K562 (cell line): ENCODE data around the gene TXNIP. TPM values are rescaled to one million over a fixed set of nuclear protein-coding genes. Genes with fewer than 3 reads are reported as not detected.

ENCODE experiments used
- ATAC-seq: fragments of 200-7000 bp; cut with Tn5 transposase; 3 replicates; pipeline ENCODE4 v1.9.1; 2020; ENCODE audit warnings: moderate library complexity
- BruUV-seq: library from RNA; stranded (reverse); fragments of 400-500 nt; replicated peaks from 2 replicates; lab custom pipeline; 2021; lab: Mats Ljungman, UMichigan
- CTCF ChIA-PET: fragments of 300-600 bp; formaldehyde crosslinking; extraction: SDS; loops from one replicate; lab custom pipeline; 2021; ENCODE audit warnings: low intra/inter-chr PET ratio; lab: Yijun Ruan, JAX
- POLR2A ChIA-PET: fragments of 300-600, 350-650 bp; sonication (Branson Sonifier 250); formaldehyde crosslinking; extraction: SDS; loops from one replicate; lab custom pipeline; 2021; ENCODE audit warnings: antibody characterized with exemption, inconsistent platforms; lab: Yijun Ruan, JAX
- DNase-seq, 4 experiments: peaks; one replicate each; pipeline versions ENCODE4 v3.0.0 to v3.0.0-alpha.2; 2011 to 2018; ENCODE audit warnings: low spot score in 3 of 4, mixed read lengths in 3 of 4; ENCODE audit errors: extremely low read depth in 1 of 4
- FAIRE-seq: peaks from 2 replicates; lab custom pipeline; 2011; peaks lifted over from hg19 to GRCh38; lab: Jason Lieb, UNC
- H2AFZ ChIP-seq: 2 replicates; pipeline ENCODE4 v1.6.0; 2011; ENCODE audit warnings: low read depth, low read length, control low read depth, inconsistent platforms
- H3K27ac ChIP-seq: fragments of 200-600 bp; 3 replicates; pipeline ENCODE4 v1.8.0; 2011; ENCODE audit warnings: low read depth, mild to moderate bottlenecking, control low read depth, inconsistent platforms, low read length, moderate library complexity, mixed read lengths; ENCODE audit errors: extremely low read depth
- H3K27me3 ChIP-seq, 2 experiments: fragments of 300-600 bp in 1 of 2; 2 replicates in 1 of 2; 3 replicates in 1 of 2; pipeline versions ENCODE4 v1.6.0 to v1.8.0; 2011; ENCODE audit warnings: inconsistent platforms in 2 of 2, low read length in 2 of 2, mild to moderate bottlenecking in 1 of 2, mixed read lengths in 1 of 2, moderate library complexity in 1 of 2; ENCODE audit not compliant: control insufficient read depth in 2 of 2, insufficient read depth in 2 of 2
- H3K36me3 ChIP-seq: fragments of 300-600 bp; 3 replicates; pipeline ENCODE4 v1.8.0; 2011; ENCODE audit warnings: mild to moderate bottlenecking, low read length, inconsistent platforms; ENCODE audit not compliant: control insufficient read depth, insufficient read depth
- H3K4me1 ChIP-seq, 2 experiments: fragments of 200-600 bp in 1 of 2; replicated peaks in 1 of 2; 2 replicates in 1 of 2; 3 replicates in 1 of 2; pipeline versions ENCODE4 v1.5.1 to v1.8.0; 2011; ENCODE audit warnings: inconsistent platforms in 2 of 2, low read length in 2 of 2, mild to moderate bottlenecking in 1 of 2, mixed read lengths in 1 of 2, moderate library complexity in 1 of 2; ENCODE audit not compliant: control insufficient read depth in 2 of 2, insufficient read depth in 2 of 2
- H3K4me2 ChIP-seq: 2 replicates; pipeline ENCODE4 v1.6.1; 2011; ENCODE audit warnings: low read length, control low read depth, inconsistent platforms, mixed read lengths; ENCODE audit not compliant: insufficient read depth
- H3K4me3 ChIP-seq: fragments of 200-600 bp; sonication (generic), shearing (Covaris generic); 2 replicates; pipeline ENCODE4 v1.5.1; 2016; ENCODE audit warnings: control low read depth, inconsistent platforms
- H3K79me2 ChIP-seq: fragments of 200-600 bp; 3 replicates; pipeline ENCODE4 v1.8.0; 2011; ENCODE audit warnings: low read length, inconsistent platforms; ENCODE audit not compliant: control insufficient read depth, insufficient read depth
- H3K9ac ChIP-seq, 2 experiments: 2 replicates each; pipeline versions ENCODE4 v1.6.0 to v1.6.1; 2011; ENCODE audit warnings: low read depth in 2 of 2, low read length in 2 of 2, control low read depth in 1 of 2, inconsistent platforms in 1 of 2, mild to moderate bottlenecking in 1 of 2, mixed read lengths in 1 of 2; ENCODE audit not compliant: insufficient read depth in 1 of 2
- H3K9me1 ChIP-seq: one replicate; pipeline ENCODE4 v1.6.0; 2011; ENCODE audit warnings: inconsistent platforms, mild to moderate bottlenecking, low read length, moderate library complexity; ENCODE audit not compliant: control insufficient read depth, insufficient read depth
- H3K9me3 ChIP-seq: replicated peaks from 2 replicates; pipeline ENCODE4 v1.5.1; 2011; ENCODE audit warnings: low read depth, low read length, inconsistent platforms; ENCODE audit not compliant: control insufficient read depth, insufficient read depth
- H4K20me1 ChIP-seq: replicated peaks from 2 replicates; pipeline ENCODE4 v1.6.1; 2011; ENCODE audit warnings: low read length, inconsistent platforms, mixed read lengths; ENCODE audit not compliant: control insufficient read depth, insufficient read depth
- E2F5 ChIP-seq: sonication (generic); formaldehyde crosslinking; IDR thresholded peaks from 2 replicates; pipeline ENCODE4 v1.8.0; 2022; ENCODE audit warnings: mild to moderate bottlenecking, missing genetic modification reagents
- HDAC6 ChIP-seq: IDR thresholded peaks from 2 replicates; pipeline ENCODE4 v1.6.1; 2012; ENCODE audit warnings: low read depth, mild to moderate bottlenecking, control low read depth, inconsistent platforms, low read length, moderate library complexity
- JUND ChIP-seq, 2 experiments: IDR thresholded peaks; 2 replicates in 1 of 2; 3 replicates in 1 of 2; pipeline ENCODE4 v1.6.1; 2011; ENCODE audit warnings: borderline replicate concordance in 2 of 2, low read depth in 2 of 2, low read length in 2 of 2, improper control_type of control experiment in 1 of 2, missing biosample characterization in 1 of 2, missing genetic modification characterization in 1 of 2, missing genetic modification reagents in 1 of 2
- MYC ChIP-seq, 2 experiments: fragments of 250-450 bp in 1 of 2; sonication (Bioruptor Pico) in 1 of 2; IDR thresholded peaks; 2 replicates each; pipeline versions ENCODE4 v1.5.1 to v1.6.1; 2012 to 2021; ENCODE audit warnings: low read depth in 2 of 2, borderline replicate concordance in 1 of 2, improper control_type of control experiment in 1 of 2, low read length in 1 of 2, mild to moderate bottlenecking in 1 of 2, moderate library complexity in 1 of 2
- RHOXF2B ChIP-seq: fragments of 250-450 bp; sonication (Bioruptor Pico); conservative IDR thresholded peaks from 2 replicates; pipeline ENCODE4 v1.5.1; 2021
- STAT6 ChIP-seq: sonication (generic); formaldehyde crosslinking; IDR thresholded peaks from 2 replicates; pipeline ENCODE4 v1.8.1; 2023; ENCODE audit warnings: mild to moderate bottlenecking, missing genetic modification reagents
- TGIF2 ChIP-seq: sonication (generic); formaldehyde crosslinking; IDR thresholded peaks from 2 replicates; pipeline ENCODE4 v1.8.1; 2022; ENCODE audit warnings: mild to moderate bottlenecking, missing genetic modification reagents, moderate library complexity
- ZBTB11 ChIP-seq, 3 experiments: fragments of 200-800 bp in 1 of 3; fragments of 250-450 bp in 1 of 3; fragments of 450-650 bp in 1 of 3; sonication (Bioruptor Pico) in 1 of 3; sonication (Bioruptor generic) in 1 of 3; formaldehyde crosslinking in 1 of 3; IDR thresholded peaks; 2 replicates each; pipeline versions ENCODE4 v1.6.1 to v1.8.0; 2016 to 2022; ENCODE audit warnings: mild to moderate bottlenecking in 2 of 3, missing genetic modification characterization in 2 of 3, missing compliant biosample characterization in 1 of 3, moderate library complexity in 1 of 3
- ZNF197 ChIP-seq: fragments of 200-800 bp; sonication (Bioruptor generic); IDR thresholded peaks from 2 replicates; pipeline ENCODE4 v1.6.1; 2016; ENCODE audit warnings: low read depth, missing genetic modification characterization, missing compliant biosample characterization
- WGBS: fragments of 100-300 bp; shearing (Covaris generic); methylation state at CpG from one replicate; pipeline ENCODE4 v1.1.6; 2016; ENCODE audit warnings: low coverage, mixed read lengths; ENCODE audit not compliant: insufficient coverage; ENCODE audit errors: missing lambda C conversion rate; 5-methylcytosine and 5-hydroxymethylcytosine counted together
- in situ Hi-C: fragments of 300-500 bp; cut with MboI; formaldehyde crosslinking; loops from 4 replicates; pipeline ENCODE4 v1.15.0; 2018; ENCODE audit warnings: inconsistent platforms, mixed read lengths
- intact Hi-C: fragments of 100-400 bp; cut with micrococcal nuclease; formaldehyde crosslinking; loops from 2 replicates; pipeline ENCODE4 v1.14.2; 2022
- polyA plus RNA-seq, 8 experiments: library from polyadenylated mRNA; depleted of rRNA in 4 of 8; stranded (reverse) in 5 of 8; unstranded in 3 of 8; fragments of >200 nt; fragmentation: Nextera tagmentation in 2 of 8; fragmentation: Illumina TruSeq in 1 of 8; extraction: Ambion mirVana in 2 of 8; extraction: Trizol in 1 of 8; gene quantifications; 2 replicates each; pipeline versions ENCODE4 v1.2.1 to v1.2.3, GENCODE V29; 2011 to 2014; ENCODE audit warnings: inconsistent platforms in 1 of 8, missing spikeins in 1 of 8
- total RNA-seq, 7 experiments: library from RNA; depleted of rRNA in 6 of 7; stranded (reverse); fragments of >200 nt in 6 of 7; fragmentation: Illumina TruSeq in 2 of 7; extraction: Trizol in 2 of 7; gene quantifications; 2 replicates each; pipeline versions ENCODE4 v1.2.1 to v1.2.3, GENCODE V29; 2011 to 2021; ENCODE audit warnings: low replicate concordance in 1 of 7

Gene TXNIP
- total and polyA plus RNA-seq, 9 of the 15 experiments (the other 6 are each of a cell fraction or from before 2014, with no cell fraction given), result 120 to 499 (median 257) TPM

GRCh38 chr1:145985502-145986439, 10.6 kb downstream of the TXNIP start (continued):
- peak in 1 of 3 experiments; percentile 11; a peak in 1 of 6 replicates for TF ChIP-seq ZBTB11 (CRISPR knock-in tag; IDR thresholded peaks at IDR 0.05)

GRCh38 chr1:145985129-145985501, 11.3 kb downstream of the TXNIP start:
- Histone ChIP-seq H3K4me1 (peaks cover 17 to 58% of the 10 kb centered on the region in 2 experiments), H3K36me3 (no peaks in the 10 kb centered on the region; the same call in 2 of the 3 replicates), H3K27ac (peak overlapping the region; percentile 57; the same call in 2 of the 3 replicates), H3K79me2 (peaks cover 5% of the 10 kb centered on the region; the same call in 2 of the 3 replicates), H3K9me1 (no peaks in the 10 kb centered on the region), H3K4me3 (no peak overlapping the region), H4K20me1 (no peaks in the 10 kb centered on the region), H3K27me3 (no peaks in the 10 kb centered on the region), H3K9me3 (no peaks in the 10 kb centered on the region), H3K4me2 (peak overlapping the region; percentile 51), H2AFZ (peak overlapping the region; percentile 73), H3K9ac (peak overlapping the region; percentile 38 to 78; a peak in 3 of 4 replicates)
- ATAC-seq, result peak; percentile 4; the same call in 2 of the 3 replicates
- no TSS peak for BruUV-seq
- intact Hi-C loops (no loop called here), in situ Hi-C loops (no loop called here)
- WGBS, result 11% methylated on average over 2 of the region's 2 CpGs
- ChIA-PET POLR2A (interaction anchor here (1.0 to 15.5 kb wide), 8 partner anchors 8 to 77 kb away, joined by 3 to 320 read pairs (median 4); partner anchors contain the start of genes ANKRD34A, POLR3GL and TXNIP), CTCF (no interaction called here)
- FAIRE-seq, result no peak
- DNase-seq, result no peak
- no peak for TF ChIP-seq MYC (IDR thresholded peaks at IDR 0.05; ENCODE audit: low read depth, low read length)
- TF ChIP-seq MYC (CRISPR knock-in tag; IDR thresholded peaks at IDR 0.05; ENCODE audit: borderline replicate concordance, low read depth), result no peak
- no peak for TF ChIP-seq E2F5
- no peak for TF ChIP-seq ZNF197 (CRISPR knock-in tag)
- TF ChIP-seq STAT6 (CRISPR knock-in tag), result no peak
- no peak for TF ChIP-seq RHOXF2B (CRISPR knock-in tag)
- no peak for TF ChIP-seq JUND (IDR thresholded peaks at IDR 0.05; ENCODE audit: borderline replicate concordance, low read depth, low read length)
- TF ChIP-seq JUND (tag; IDR thresholded peaks at IDR 0.05; ENCODE audit: borderline replicate concordance, low read depth, low read length), result peak; percentile 22; the same call in 1 of the 3 replicates
- no peak for TF ChIP-seq HDAC6
- TF ChIP-seq TGIF2 (CRISPR knock-in tag), result no peak
